GM19193 (cell line): ENCODE data around the gene VASN.

Experiments
- POLR2A ChIP-seq: IDR thresholded peaks from 4 replicates; pipeline ENCODE4 v1.6.1; 2011; ENCODE audit not compliant: insufficient read depth, insufficient read length; ENCODE audit errors: extremely low read depth

The VASN gene

GRCh38 chr16:4381072-4381934, 9.7 kb downstream of the VASN start:
- TF ChIP-seq POLR2A: no peak

- TF ChIP-seq POLR2A: no peak
Observed at GRCh38 chr16:4381935-4382794, 10.5 kb downstream of the VASN start.

GRCh38 chr16:4382795-4383357, 11.2 kb downstream of the VASN start:
- no peak for TF ChIP-seq POLR2A

GRCh38 chr16:4383591-4384444, 12.2 kb downstream of the VASN start:
- TF ChIP-seq POLR2A: no peak

- no peak for TF ChIP-seq POLR2A
Observed at GRCh38 chr16:4384509-4384942, 12.9 kb downstream of the VASN start.

GRCh38 chr16:4385066-4385788, 13.6 kb downstream of the VASN start:
- TF ChIP-seq POLR2A: no peak

GRCh38 chr16:4385789-4386450, 14.3 kb downstream of the VASN start:
- TF ChIP-seq POLR2A: no peak

GRCh38 chr16:4386451-4386805, 14.8 kb downstream of the VASN start:
- TF ChIP-seq POLR2A: no peak

GRCh38 chr16:4386951-4387565, 15.4 kb downstream of the VASN start:
- TF ChIP-seq POLR2A: no peak

- TF ChIP-seq POLR2A: no peak
Observed at GRCh38 chr16:4387781-4388180, 16.1 kb downstream of the VASN start.

GRCh38 chr16:4388271-4389021, 16.8 kb downstream of the VASN start:
- no peak for TF ChIP-seq POLR2A

- TF ChIP-seq POLR2A: no peak
Observed at GRCh38 chr16:4389051-4389955, 17.7 kb downstream of the VASN start.
